ENCODE measurements around the gene NEGR1.

NEGR1 gene

GRCh38 chr1:71836904-71837303 lies 445.4 kb downstream of the NEGR1 start:
- DNase-seq, result no peak

- DNase-seq, result no peak
Observed at GRCh38 chr1:71835442-71835813, 446.9 kb downstream of the NEGR1 start.

DNA sequence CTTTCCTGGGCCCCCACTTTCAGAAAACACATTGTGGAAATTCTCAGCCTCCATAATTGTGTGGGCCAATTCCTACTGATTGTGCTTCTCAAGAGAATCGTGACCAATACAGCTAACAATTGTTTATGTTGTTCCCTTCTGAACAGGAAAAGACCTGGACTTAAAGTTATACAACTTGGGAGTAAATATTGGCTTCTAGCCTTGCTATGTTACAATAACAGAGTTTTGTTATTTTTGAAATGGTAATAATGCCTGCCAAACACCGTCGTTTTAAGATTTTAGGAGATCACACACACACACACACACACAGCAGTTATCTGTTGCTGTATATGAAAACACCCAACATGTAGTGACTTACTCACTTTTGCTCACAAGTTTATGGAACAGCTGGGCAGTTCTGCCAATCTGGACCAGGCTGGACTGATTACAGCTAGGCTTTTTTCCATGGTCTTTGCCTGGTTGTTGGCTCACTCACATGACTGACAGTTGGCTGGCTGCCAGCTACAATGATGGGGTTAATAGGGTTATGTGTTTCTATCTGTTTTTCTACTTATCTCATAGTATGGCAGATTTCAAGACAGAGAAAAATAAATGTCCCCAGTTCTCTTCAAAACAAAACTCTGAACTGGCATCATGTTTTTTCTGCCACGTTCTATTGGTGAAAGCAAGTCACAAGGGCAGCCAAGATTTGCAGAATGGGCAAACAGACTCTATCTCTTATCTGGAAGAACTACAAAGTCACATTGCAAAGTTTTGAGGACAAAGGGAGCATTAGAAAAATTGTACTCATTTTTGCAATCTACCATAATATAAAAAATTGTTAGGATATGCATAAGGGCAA lies 447.5 kb downstream of the NEGR1 start:
- no peak for DNase-seq

DNA sequence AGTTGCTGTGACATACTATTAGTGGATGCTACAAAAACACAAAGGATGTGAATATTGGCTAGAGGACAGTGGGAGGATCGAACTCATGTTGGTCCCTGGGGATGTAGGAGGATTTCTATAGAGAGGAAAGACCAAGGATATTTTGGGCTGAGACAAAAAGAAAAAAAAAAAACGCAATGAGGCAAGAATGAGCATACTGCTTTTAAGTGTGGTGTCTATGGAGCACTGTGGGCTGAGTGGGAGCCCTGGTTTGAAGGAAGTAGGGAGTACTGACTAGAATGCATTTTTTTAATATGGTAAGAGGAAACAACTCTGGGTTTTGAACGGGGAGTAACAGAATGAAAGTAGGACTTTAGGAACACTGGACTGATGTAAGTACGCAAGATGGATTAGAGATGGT lies 450.7 kb downstream of the NEGR1 start:
- no peak for DNase-seq

DNA sequence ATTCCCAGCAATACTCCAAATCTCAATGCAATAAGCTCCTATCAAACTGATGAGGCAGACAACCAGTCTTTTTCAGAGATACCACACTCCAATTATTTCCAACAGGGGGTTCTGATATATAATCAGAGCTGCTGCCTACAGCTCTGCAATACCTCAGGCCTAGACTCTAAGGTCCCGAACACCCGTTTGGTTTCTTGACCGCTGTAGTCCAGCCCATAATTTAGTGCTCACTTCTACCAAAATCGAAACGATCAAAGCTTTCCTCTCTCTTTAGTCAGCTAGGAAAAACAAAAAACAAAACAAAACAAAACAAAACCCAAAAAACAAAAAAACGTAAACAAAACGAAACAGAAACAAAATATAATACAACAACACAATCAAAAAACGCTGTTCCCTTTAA lies 453.0 kb downstream of the NEGR1 start:
- no peak for DNase-seq

- no peak for DNase-seq
Observed at GRCh38 chr1:71828431-71829012, 453.8 kb downstream of the NEGR1 start.

GRCh38 chr1:71823708-71824305 lies 458.5 kb downstream of the NEGR1 start:
- no peak for DNase-seq

DNA sequence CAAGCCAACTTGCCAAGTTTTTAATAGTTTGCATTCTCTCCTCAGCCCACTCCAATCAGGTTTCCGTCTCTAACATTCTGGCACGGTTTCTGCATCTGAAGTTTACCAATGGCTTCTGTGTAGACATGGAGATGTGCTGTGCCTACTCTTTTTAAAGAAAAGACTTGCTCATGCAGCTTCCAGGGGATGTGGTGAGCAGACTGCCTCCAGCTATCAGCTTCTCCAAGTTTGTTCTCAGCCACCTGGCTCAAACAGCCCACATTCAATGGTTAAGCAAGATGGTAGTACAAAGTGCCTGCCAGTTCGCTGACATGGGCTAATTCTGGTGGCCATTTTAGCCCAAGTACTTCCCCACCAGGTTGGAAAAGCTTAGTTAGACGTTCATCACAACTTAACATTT lies 465.3 kb downstream of the NEGR1 start:
- no peak for DNase-seq

DNA sequence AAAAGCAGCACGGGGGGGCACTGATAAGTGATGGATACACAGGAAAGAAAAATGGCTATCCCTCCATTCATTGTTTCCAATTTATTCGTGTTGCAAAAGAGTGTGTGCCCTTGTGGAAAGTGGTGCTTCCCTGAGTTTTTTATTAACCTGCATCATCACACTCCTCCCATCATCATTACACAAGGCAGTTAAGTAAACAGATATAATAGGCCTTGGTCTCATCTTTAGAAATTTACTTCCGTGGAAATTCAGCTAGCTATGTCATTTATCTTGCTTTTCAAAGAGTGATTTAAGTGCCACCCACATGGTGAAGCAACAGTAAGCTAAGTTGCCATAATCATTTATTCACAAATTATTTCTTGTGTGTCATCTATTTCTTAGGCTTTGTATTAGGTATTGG lies 473.3 kb downstream of the NEGR1 start:
- DNase-seq, result no peak

DNA sequence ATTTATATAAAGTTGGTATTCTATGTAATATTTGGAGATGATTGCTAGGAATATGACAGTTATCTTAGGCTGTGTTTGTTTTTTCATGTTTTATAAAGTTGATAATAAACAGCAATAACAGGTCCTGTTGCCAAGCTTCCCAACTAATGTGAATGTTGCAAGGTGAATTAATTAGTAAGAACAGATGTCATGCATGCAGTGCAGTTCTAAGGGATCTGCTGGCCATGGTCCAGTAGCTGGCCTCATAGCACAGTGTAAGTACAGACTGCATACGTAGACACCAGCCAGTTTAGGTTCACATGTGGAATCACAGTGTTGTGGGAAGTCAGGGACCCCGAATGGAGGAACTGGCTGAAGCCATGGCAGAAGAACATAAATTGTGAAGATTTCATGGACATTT lies 478.2 kb downstream of the NEGR1 start:
- DNase-seq, result no peak

DNA sequence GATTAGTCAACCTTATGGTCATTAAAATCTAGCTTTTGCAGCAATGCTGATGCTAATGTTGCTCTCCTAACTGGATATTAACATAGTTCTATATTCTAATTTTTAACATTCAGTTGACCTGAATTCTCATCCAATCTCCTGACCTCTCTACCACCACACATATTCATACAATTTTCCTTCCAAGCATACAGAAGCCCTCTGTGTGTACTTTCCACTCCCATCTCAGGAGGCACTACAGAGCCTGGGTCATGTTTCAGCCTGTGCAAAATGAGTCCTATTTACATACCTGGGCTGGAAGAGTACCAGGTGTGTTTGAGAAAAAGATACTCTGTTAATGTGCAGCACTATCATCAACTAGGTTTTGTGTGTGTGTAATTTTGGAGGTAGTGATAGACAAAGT lies 486.3 kb downstream of the NEGR1 start:
- no peak for DNase-seq

- DNase-seq, result no peak
Observed at GRCh38 chr1:71792264-71792663, 490.1 kb downstream of the NEGR1 start.

DNA sequence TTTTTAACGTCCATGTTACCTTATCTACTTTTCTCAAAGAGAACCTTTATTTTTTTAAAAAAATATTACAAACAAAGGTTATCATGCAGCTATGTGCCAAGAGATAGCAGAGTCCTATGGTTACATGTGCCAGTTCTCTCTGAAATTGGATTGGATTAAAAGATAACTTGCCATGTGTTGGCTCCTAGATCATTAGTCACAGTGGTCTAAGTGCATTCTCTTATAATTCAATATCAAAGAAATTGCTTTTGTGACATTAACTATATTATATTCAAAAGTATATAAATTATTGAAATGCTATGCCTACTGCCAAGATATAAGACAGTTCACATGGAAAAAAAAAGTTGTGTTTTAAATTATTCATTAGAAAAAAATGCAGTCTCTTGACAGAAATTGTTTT lies 494.2 kb downstream of the NEGR1 start:
- no peak for DNase-seq

DNA sequence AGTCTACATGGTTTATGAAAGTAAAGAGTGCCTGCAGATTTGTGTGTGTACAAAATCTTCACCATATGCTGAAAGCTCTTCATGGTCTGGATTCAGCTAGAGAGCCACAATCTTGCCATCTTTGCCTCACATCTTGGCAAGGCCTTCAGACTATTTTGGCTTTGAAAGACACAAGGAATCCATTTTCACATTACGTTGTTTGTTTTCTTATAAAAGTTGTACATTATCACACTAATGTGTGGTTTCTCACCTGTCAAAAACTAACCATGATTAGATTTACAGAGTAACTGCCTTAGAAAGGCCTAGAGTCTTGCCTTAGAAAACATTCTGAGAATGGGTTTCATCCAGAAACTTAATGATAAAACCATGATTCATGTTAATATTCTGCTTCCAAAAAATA lies 494.6 kb downstream of the NEGR1 start:
- DNase-seq, result no peak

DNA sequence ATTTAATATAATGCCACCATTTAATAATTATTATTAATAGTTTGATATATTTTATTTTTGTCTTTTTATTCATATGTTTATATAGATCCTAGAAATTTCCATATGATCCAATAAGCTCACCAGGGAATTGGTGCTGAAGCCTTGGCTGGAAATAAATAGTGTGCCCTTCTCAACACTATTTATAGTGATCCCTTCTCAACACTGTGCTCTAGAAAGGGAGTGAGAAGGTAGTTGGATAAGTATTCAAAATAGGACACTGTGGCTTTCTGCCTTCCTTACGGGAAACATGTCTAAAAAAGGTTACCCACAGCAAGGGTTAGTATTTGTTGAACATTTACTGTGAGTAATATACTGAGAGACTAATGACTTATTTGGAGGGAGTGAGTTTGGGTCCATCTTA lies 496.1 kb downstream of the NEGR1 start:
- no peak for DNase-seq

DNA sequence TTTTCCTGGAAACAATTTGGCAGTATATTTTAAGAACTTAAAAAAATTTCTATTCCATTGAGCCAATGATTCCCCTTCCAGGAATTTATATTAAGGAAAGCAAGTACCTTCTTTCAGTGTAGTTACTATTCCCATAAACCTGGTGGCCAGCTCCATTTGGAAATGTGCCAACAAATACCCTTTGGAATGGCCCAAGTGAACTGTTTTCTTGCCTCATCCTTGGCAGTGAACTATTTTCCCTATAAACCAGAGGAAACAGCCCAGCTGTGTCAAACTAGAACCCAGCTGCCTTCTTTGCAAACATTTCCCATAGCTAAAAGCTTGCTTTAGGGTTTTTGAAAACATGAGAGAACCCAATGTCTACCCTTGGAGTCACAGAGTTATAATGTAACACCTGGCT lies 496.9 kb downstream of the NEGR1 start:
- no peak for DNase-seq

DNA sequence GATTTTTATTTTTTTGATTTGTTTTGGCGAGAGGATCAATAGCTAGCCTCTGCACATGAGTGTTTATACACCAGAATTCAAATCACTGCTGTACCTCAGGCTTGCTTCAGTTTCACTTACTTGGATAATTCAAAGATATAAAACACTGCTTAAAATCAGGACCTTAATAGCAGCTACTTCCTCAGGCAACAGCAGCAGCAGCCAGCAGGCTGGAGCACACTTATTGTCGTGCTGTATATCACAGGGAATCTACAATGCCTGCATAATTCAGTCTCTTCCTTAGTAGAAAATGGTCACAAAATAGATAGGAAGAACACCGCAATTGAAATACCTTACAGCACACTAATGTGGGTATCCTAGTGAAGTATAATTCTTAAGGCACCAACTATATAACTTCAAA lies 497.3 kb downstream of the NEGR1 start:
- no peak for DNase-seq

- DNase-seq, result no peak
Observed at GRCh38 chr1:71784241-71784640, 498.1 kb downstream of the NEGR1 start.

- no peak for DNase-seq
Observed at GRCh38 chr1:71783071-71783470, 499.3 kb downstream of the NEGR1 start.

DNA sequence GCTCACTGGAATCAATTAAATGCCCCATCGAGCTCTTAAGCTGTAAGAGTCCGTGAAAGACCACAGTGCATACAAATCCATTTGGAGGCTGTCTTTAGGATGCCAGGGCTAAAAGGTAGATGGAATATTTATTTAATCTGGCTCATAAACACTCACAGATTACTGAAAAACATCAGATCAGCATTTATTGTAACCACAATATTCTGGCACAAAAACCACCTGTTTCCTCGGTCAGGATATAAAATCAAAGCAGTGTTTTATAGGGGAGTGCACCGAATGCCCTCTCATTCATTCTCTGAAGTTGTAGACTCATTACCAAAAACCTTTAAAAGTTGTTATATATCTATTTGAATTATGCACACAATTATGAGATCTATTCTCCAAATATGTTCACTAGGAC lies 500.9 kb downstream of the NEGR1 start:
- no peak for DNase-seq

DNA sequence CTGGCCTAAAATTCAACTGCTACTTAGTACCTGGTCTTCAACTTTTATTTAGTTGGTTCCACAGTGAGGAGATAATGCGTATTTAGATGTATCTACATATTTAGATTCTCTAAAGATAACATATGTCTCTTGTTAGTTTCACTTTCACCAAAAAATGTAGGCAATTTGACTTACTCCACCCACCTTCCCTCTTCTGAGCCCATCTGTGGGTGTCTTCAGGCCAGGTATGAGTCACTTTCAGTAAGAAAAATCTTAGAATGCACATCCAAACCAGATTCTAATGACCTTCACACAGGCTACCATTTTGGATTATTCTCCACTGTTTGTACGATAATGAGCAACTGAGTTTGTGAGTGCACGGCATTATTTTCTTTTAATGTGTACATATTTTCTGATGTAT lies 501.7 kb downstream of the NEGR1 start:
- DNase-seq, result no peak

- DNase-seq, result no peak
Observed at GRCh38 chr1:71778940-71779339, 503.4 kb downstream of the NEGR1 start.

DNA sequence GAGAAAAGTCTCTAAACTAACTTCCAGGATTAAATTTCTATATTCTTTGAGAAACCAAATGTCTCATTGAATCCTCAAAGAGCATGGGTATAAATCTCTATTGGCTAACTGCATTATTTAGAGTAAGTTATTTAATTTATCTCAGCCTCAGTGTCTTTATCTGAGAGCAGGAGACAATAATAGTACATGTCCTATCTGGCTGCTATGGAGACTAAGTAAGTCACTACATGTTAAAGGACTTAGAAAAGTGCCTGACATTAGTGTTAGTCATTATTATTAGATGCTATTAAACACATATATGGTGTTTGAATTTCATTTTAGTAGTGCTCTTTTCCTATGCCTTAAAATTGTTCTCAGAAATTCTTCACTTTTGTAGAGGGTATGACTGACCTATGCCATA lies 505.2 kb downstream of the NEGR1 start:
- no peak for DNase-seq

DNA sequence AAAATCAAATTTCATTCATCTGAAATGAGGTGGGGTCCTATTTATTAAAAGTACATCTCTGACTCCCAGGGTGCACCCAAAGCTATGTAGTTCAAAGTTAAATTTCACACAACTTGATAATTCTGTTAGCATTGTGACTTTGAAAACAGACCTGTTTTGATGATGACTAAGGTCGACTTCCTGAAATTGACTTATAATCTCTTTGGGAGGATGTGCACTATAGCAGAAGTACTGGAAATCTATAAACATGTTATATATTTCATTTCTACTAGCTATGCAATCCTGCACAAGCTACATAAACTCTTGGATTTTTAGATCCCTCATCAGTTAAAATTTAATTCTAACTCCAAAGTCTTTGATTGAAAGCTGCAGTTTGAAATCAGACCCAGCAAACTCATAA lies 507.6 kb downstream of the NEGR1 start:
- DNase-seq, result no peak

- no peak for DNase-seq
Observed at GRCh38 chr1:71770121-71770520, 512.2 kb downstream of the NEGR1 start.
